Adrenal gland (tissue), 12 donors: ENCODE results near the gene PELI2. TPM values are rescaled to one million over a fixed set of nuclear protein-coding genes. Genes with fewer than 3 reads are reported as not detected.

ENCODE experiments used
- DNase-seq, 7 donors: peaks; one replicate each; pipeline ENCODE4 v3.0.0-alpha.2; 2019 to 2020
- H3K27ac ChIP-seq, 5 donors: fragments of 200-600 bp; sonication (generic) in 4 of 5; 1 replicate in 3 of 5; 2 replicates in 2 of 5; pipeline versions ENCODE4 v1.5.1 to v1.8.0; 2016 to 2020; ENCODE audit warnings: mild to moderate bottlenecking in 1 of 5
- H3K27me3 ChIP-seq: fragments of 200-600 bp; 2 replicates; pipeline ENCODE4 v1.8.0; 2021
- H3K36me3 ChIP-seq, 2 donors: fragments of 200-600 bp; replicated peaks in 1 of 2; 1 replicate in 1 of 2; 2 replicates in 1 of 2; pipeline versions ENCODE4 v1.5.1 to v1.8.0; 2018 to 2022
- H3K4me1 ChIP-seq, 2 donors: fragments of 200-600 bp; replicated peaks in 1 of 2; 1 replicate in 1 of 2; 2 replicates in 1 of 2; pipeline versions ENCODE4 v1.5.1 to v1.8.0; 2018 to 2021
- H3K4me3 ChIP-seq, 4 donors: fragments of 200-600 bp; sonication (generic) in 3 of 4; one replicate each; pipeline ENCODE4 v1.5.1; 2016 to 2018
- H3K9me3 ChIP-seq, 3 donors: fragments of 200-600 bp; sonication (generic) in 1 of 3; replicated peaks in 1 of 3; 1 replicate in 2 of 3; 2 replicates in 1 of 3; pipeline versions ENCODE4 v1.5.1 to v1.8.0; 2016 to 2021
- CTCF ChIP-seq, 6 experiments: fragments of 450-650 bp in 4 of 6; fragments of 200-600 bp in 2 of 6; sonication (generic) in 1 of 6; IDR thresholded peaks; 1 replicate in 5 of 6; 2 replicates in 1 of 6; pipeline versions ENCODE4 v1.5.1 to v1.8.0; 2016 to 2021; ENCODE audit warnings: antibody characterized with exemption in 6 of 6, mild to moderate bottlenecking in 2 of 6, moderate library complexity in 1 of 6
- POLR2A ChIP-seq, 2 donors: fragments of 450-650 bp; IDR thresholded peaks; one replicate each; pipeline ENCODE4 v1.6.1; 2017; ENCODE audit warnings: antibody characterized with exemption in 2 of 2, mild to moderate bottlenecking in 2 of 2, moderate library complexity in 1 of 2
- WGBS, 4 donors: extraction: QIAGEN DNeasy Blood & Tissue Kit in 2 of 4; methylation state at CpG; one replicate each; pipeline versions ENCODE4 v1.1.5 to v1.1.7; 2013 to 2017; 5-methylcytosine and 5-hydroxymethylcytosine counted together
- intact Hi-C, 2 donors: fragments of 100-400 bp; cut with DNase I; formaldehyde crosslinking; loops; one replicate each; pipeline versions ENCODE4 v1.14.1 to v1.15.0; 2022 to 2023
- polyA plus RNA-seq, 3 donors: library from polyadenylated mRNA; stranded (reverse); fragments of 200-250 nt in 2 of 3; fragments of 350-450 nt in 1 of 3; fragmentation: Illumina TruSeq in 1 of 3; extraction: RNeasy Lipid Tissue Mini Kit (QIAGEN cat#74804) in 1 of 3; gene quantifications; one replicate each; pipeline ENCODE4 v1.2.3, GENCODE V29; 2013 to 2014
- total RNA-seq, 9 donors: library from RNA; depleted of rRNA in 4 of 9; stranded (reverse); fragments of >200 nt in 4 of 9; fragments of 120-200 nt in 1 of 9; fragmentation: NEBNext Ultra II Directional in 1 of 9; extraction: Animal tissue kit (Norgen Biotek cat#: 25700) in 1 of 9; gene quantifications; one replicate each; pipeline versions ENCODE4 v1.1.0 to v1.2.4, GENCODE V29; 2013 to 2023
- donor health status: healthy with polysubstance abuse.
- donor health status: Bipolar disorder and iron deficiency.
- donor health status: DM: yes; HTN: yes; CAD: no.
- donor health status: DM: no; HTN: no; CAD: no.
- donor health status: DM: no; HTN: no; CAD: no.
- donor health status: DM: yes; HTN: yes; CAD: no.

Gene PELI2
- total and polyA plus RNA-seq, 12 donors = 1.4 to 14.1 (median 5.9) TPM

- Histone ChIP-seq H3K36me3 (no peaks in the 10 kb centered on the region), H3K4me3 (no peak overlapping the region), H3K27me3 (no peaks in the 10 kb centered on the region), H3K9me3 (no peaks in the 10 kb centered on the region), H3K27ac (no peak overlapping the region), H3K4me1 (no peaks in the 10 kb centered on the region)
- DNase-seq = no peak
- no peak for TF ChIP-seq POLR2A (IDR thresholded peaks at IDR 0.05)
- no peak for TF ChIP-seq CTCF (IDR thresholded peaks at IDR 0.05)
- intact Hi-C loops = no loop called here
- 92 to 99% (median 96%) methylated on average over 2 of the region's 2 CpGs for WGBS, 4 donors
Measured at GRCh38 chr14:56280843-56281242, 162.6 kb downstream of the PELI2 start.

GRCh38 chr14:56282179-56282578 is 164.0 kb downstream of the PELI2 start:
- TF ChIP-seq CTCF (IDR thresholded peaks at IDR 0.05) (no peak), POLR2A (IDR thresholded peaks at IDR 0.05) (no peak)
- no peak for DNase-seq
- WGBS, 4 donors = 97% methylated on average over 2 of the region's 2 CpGs
- Histone ChIP-seq H3K4me3 (no peak overlapping the region), H3K36me3 (no peaks in the 10 kb centered on the region), H3K9me3 (no peaks in the 10 kb centered on the region), H3K27ac (no peak overlapping the region), H3K27me3 (no peaks in the 10 kb centered on the region), H3K4me1 (no peaks in the 10 kb centered on the region)
- intact Hi-C loops = no loop called here

GRCh38 chr14:56284641-56285040 is 166.4 kb downstream of the PELI2 start:
- no peaks in the 10 kb centered on the region for H3K9me3 ChIP-seq
- no peak overlapping the region for H3K27ac ChIP-seq
- H3K4me3 ChIP-seq = no peak overlapping the region
- DNase-seq = no peak
- no peaks in the 10 kb centered on the region for H3K4me1 ChIP-seq
- whole genome bisulfite sequencing, 4 donors = 95 to 100% (median 100%) methylated on average over 1 of the region's 1 CpG
- TF ChIP-seq POLR2A (IDR thresholded peaks at IDR 0.05) (no peak), CTCF (IDR thresholded peaks at IDR 0.05) (no peak)
- no peaks in the 10 kb centered on the region for H3K27me3 ChIP-seq
- H3K36me3 ChIP-seq = no peaks in the 10 kb centered on the region
- intact Hi-C loops = no loop called here

GRCh38 chr14:56289155-56289554 is 170.9 kb downstream of the PELI2 start:
- DNase-seq = no peak

More at GRCh38 chr14:56289155-56289554, 170.9 kb downstream of the PELI2 start:
- Histone ChIP-seq H3K27ac (no peak overlapping the region), H3K36me3 (no peaks in the 10 kb centered on the region), H3K4me3 (no peak overlapping the region), H3K4me1 (no peaks in the 10 kb centered on the region), H3K9me3 (no peaks in the 10 kb centered on the region), H3K27me3 (no peaks in the 10 kb centered on the region)
- intact Hi-C loops = no loop called here
- TF ChIP-seq CTCF (IDR thresholded peaks at IDR 0.05) = no peak
- no peak for TF ChIP-seq POLR2A (IDR thresholded peaks at IDR 0.05)
- WGBS, 4 donors = 89 to 100% (median 95%) methylated on average over 2 of the region's 2 CpGs
